Colon (tissue), 2 donors: ENCODE data around the gene INTS13.
A peak's percentile ranks its signal among the peaks of the same experiment; 100 is the strongest.
"Not testable (repeated sequence)": the region's sequence is repeated elsewhere in the genome, so short reads cannot be mapped to it uniquely, and the experiment has no call there.

ENCODE experiments used
- FAIRE-seq: peaks from 2 replicates; lab custom pipeline; 2012; peaks lifted over from hg19 to GRCh38; lab: Jason Lieb, UNC
- donor health status: control.
- donor health status: control.

The INTS13 gene

GRCh38 chr12:26870491-26871419 is 67.0 kb downstream of the INTS13 start:
- no peak for FAIRE-seq

DNA sequence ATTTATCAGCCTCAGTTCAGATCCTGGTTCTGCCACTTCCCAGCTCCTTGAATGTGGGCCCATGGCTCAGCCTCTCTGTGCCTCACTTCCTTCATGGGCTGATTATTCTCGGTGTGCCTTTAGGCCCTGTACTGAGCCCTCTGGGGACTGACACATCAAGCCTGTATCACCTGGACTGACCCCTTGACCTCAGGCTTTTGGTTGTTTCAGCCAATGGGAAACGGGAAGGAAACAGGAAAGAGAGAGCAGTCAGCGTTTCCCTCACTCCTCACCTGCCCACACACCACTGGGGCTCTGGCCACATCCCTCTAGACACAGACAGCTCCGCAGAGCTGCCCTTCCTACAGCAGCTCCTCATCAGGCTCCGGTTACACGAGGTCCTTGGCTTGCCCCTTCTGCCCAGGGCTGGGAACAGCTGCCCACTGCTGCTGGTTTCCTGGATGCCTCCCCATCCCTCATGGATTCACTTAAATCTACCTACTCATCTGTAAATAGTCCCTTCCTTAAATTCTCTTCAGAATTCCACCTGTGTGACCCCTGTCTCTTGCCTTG is 67.8 kb downstream of the INTS13 start:
- no peak for FAIRE-seq

GRCh38 chr12:26869104-26869494 is 68.7 kb downstream of the INTS13 start:
- no peak for FAIRE-seq

- FAIRE-seq: no peak
Measured at GRCh38 chr12:26868447-26869103, 69.2 kb downstream of the INTS13 start.

DNA sequence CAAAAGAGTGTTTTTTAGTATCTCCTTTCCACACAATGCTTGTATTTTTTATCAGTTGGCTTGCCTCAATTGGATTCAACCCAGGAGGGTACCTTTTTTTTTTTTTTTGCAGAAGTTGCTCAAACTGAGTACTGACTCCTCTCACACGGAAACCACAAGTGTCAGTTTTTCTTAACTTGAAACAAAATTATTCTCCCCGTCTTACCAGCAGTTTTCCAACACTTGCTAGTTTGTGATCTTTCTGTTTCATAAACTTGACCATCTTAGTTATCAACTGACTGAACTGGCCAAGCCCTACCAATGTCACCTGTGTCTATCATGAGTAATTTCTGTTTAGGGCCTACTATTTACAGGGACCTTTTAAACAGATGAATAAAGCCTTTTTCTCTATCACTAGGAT is 70.7 kb downstream of the INTS13 start:
- FAIRE-seq: no peak

GRCh38 chr12:26863515-26863914 is 74.3 kb downstream of the INTS13 start:
- FAIRE-seq: no peak

GRCh38 chr12:26862787-26863186 is 75.0 kb downstream of the INTS13 start:
- not testable (repeated sequence) for FAIRE-seq

GRCh38 chr12:26861690-26862089 is 76.1 kb downstream of the INTS13 start:
- FAIRE-seq: no peak

DNA sequence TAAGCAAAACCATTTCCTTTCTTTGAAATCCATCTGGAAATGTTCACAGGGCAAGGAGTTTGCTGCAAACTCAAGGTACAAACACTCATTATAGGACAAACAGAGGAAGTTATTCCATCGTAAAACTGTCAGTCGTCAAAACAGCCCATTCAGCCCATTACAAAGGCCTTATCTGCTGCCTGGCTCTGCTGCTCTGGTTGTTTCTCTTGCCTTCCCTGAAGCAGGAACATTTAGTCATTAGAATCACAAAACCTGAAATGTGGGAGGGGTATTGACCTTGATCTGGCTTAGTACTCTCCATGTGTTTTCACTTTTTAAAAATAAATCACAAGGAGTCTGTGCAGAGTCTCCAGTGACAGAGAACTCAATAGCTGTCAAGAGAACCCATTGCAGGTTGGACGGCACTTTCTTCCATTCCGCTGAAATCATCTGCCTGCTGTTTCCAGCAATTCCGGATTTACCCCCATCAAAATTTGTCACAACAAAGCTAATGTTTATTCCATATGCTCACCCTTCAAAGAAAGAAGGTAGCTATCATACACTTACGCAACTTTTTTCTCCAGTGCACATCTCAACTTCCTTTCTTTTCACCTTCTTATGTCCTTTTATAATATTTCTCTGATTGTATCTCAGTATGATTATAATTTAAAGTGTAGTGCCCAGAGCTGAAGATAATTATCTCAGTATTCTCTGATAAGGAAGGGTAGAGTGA is 80.2 kb downstream of the INTS13 start:
- FAIRE-seq: peak; percentile 14

DNA sequence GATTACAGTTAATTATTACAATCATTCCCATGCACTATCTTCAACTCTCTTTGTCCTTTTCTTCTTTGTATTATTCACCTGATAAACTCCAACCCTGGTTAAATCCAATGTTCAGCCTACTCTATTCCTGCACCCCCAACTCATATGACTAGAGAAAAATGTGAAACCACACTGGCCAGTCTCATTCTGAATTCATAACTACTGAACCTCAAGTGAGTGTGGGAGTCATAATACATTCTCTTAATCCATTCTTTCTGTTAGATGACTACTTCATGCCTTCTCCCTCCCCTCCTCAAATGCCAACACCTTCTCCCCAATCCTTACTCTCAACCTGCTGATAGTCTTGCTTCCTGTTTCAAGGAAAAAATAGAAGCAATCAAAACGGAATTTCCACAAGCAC is 82.4 kb downstream of the INTS13 start:
- no peak for FAIRE-seq
